Measurements from ENCODE around the gene PELI2. TPM values are rescaled to one million over a fixed set of nuclear protein-coding genes. Genes with fewer than 3 reads are reported as not detected.

PELI2 gene
- total RNA-seq, 1 donor from 2014 or later, result 1.6 TPM

DNA sequence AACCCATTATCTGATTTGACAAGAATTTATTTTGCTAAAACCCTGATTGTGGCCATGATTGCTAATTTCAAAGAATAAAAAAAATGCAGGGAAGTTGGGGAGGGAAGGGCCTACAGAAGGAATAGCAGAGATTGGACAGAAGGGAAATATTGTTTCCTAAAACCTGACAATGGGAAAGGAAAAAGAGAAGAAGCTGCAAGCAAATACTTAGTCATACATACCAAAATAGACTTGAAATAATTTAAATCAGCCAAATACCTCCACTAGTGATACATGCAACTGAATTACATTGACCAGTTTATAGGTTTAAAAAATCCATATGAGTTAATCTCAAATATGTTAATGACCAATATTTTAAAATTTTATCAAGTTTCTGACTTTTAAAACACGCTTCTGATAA, 75.1 kb downstream of the PELI2 start:
- no peak for DNase-seq
- intact Hi-C loops (cut with micrococcal nuclease), result no loop called here
- no peak for ATAC-seq

DNA sequence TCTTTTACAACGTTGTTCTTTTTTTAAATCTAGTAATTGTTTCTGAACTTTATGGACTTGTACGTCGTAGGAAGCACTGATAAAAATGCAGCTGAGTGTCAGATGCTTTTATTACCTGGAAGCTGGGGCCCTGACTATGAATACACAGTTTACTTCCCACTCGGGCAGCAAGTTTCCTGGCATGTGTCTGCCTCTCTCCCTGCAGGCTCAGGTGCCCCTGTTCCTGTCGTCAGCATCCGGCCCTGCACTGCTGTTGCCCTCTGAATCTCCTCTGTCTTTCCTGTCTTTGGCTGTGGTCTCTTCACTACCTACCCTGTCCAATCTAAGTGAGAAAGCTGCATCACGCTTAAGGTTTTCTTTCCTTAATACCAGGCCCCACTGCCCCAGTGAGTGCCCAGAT, 75.8 kb downstream of the PELI2 start:
- no peak for ATAC-seq

DNA sequence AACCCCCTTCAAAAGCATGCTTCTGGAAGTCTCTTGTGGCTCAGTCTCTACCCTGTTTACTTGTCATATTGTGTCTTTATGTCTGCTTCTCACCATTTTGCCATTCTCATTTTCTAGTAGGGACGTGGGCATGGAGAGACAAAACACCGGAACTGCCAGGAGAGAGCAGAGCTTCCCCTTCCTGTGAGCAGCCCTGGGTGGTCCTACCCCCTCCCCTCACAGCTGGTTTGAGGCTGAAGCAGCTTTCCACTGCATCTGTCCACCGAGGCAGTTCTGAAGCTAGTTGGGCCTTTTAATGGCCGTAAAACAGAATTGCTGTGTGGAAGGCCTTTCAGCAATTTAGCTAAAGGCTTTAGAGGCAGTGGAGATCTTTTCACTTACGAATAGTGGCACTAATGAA, 77.0 kb downstream of the PELI2 start:
- DNase-seq, result no peak
- intact Hi-C loops (cut with micrococcal nuclease), result no loop called here
- ATAC-seq, result no peak

More for the DNA sequence above, 75.8 kb downstream of the PELI2 start:
- intact Hi-C loops (cut with micrococcal nuclease), result no loop called here
- no peak for DNase-seq

DNA sequence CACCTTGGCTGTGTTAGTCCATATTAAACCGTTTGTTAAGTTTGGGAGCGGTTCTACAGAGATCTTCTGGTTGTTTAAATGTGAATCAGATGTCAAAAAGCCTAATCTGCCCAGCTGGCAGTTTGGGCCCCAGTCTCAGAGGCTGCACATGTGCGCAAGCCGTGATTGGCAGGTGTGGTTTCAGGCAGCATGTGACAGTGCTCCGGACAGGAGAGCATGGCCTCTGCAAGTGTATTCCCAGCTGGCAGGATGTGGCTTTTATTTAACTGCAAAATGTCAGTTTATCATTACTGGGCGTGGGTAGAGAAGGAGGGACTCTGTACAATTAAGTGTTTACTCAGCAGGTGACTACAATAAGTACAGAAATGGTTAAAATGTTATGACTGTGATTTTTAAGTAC, 77.5 kb downstream of the PELI2 start:
- intact Hi-C loops (cut with micrococcal nuclease), result no loop called here
- peak; percentile 36 for DNase-seq
- peak; percentile 48 for ATAC-seq

DNA sequence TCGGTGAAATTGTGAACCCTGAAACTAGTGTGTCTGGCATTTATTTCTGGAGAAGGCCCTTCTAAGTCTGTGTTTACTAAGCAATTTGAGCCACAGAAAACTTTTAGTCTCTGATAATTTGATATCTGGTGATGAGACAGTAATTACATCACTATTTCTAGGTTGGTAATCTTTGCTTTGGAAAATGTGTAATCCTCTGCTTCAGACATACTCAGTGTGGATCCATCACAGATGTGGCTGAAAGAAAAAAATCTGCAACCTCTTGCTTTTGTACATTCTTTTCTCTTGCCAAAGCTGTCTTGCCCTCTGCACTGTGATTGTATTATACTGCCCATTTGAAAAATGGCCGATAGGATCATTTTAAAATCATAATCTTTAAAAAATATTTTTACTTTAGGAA, 78.1 kb downstream of the PELI2 start:
- ATAC-seq (peak; percentile 35), DNase-seq (no peak)
- intact Hi-C loops (cut with micrococcal nuclease), result no loop called here

DNA sequence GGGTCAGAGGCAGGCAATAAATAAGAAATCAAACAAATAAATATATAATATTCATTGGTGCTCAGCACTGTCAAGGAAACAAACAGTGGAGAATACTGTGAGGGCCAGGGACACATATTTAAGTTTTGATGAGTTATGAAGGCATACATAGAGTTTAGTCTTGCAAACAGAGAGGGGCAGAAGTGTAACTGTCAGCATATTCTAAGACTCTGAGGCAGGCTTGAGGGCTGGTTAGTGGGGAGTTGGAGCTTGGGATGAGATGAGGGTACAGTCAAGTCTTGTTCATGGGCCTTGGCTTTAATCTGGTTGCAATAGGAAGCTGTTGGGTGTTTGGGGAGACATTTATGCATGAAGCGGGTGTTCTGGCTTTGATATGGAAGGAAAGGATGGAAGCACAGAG, 78.9 kb downstream of the PELI2 start:
- no peak for ATAC-seq
- no peak for DNase-seq
- intact Hi-C loops (cut with micrococcal nuclease), result no loop called here

DNA sequence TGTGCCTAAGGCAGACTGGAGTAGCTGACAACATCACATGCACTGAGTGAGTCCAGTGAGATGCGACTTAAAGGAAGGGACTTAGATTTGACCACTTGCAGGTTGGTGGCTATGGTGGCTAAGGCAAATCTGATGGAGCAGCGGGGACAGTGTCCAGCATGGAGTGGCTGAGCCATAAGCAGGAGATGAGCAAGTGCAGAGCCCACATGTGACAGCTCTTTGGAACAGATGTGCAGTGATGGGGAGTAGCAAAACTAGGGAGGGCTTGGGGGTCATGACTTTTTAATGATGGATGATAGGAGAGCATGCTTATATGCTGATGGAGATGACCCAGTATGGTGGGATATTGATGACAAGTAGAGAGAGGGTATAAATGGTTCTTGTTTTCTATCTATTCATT, 80.2 kb downstream of the PELI2 start:
- no peak for DNase-seq
- intact Hi-C loops (cut with micrococcal nuclease), result no loop called here
- no peak for ATAC-seq

DNA sequence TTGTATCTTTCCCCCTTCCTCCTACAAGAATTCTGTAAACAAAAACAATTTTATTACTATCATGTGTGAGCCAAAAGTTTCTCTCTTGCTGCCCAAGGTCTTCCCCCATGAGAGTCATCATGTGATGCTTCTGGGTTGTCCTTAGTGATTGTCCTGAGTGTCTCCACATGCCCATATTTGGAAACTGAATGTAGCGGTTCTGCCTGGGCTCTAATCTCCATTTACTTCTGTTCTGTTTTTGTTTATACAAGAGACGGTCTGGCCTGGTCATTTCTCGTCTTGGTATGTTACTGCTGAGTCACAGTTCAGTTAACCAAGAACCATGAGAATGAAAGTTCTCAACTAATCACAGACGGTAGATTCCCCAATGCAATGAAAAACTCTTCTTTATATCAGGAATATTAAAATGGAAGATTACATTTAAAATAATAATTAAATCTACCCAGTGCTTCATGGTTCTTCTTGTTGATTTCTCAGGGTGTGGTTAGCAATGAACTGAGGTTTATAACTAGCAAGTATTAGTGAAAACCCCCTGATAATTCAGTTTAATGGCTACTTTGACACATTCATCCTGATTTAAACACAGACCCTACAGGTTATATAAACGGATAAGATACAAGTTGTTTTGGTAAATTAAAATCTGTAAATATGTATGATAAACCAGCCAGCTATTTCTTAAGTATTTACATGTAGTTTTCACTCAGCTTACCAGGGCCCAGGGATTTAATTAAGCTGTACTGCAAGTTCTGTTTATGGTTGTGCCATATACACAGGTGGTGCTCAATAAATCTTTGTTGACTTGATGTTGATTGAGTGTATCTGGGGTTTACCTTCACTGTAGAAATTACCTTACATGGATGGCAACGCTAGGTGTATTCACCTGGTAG, 81.1 kb downstream of the PELI2 start:
- no peak for DNase-seq
- intact Hi-C loops (cut with micrococcal nuclease), result no loop called here
- peak; percentile 94 for ATAC-seq

DNA sequence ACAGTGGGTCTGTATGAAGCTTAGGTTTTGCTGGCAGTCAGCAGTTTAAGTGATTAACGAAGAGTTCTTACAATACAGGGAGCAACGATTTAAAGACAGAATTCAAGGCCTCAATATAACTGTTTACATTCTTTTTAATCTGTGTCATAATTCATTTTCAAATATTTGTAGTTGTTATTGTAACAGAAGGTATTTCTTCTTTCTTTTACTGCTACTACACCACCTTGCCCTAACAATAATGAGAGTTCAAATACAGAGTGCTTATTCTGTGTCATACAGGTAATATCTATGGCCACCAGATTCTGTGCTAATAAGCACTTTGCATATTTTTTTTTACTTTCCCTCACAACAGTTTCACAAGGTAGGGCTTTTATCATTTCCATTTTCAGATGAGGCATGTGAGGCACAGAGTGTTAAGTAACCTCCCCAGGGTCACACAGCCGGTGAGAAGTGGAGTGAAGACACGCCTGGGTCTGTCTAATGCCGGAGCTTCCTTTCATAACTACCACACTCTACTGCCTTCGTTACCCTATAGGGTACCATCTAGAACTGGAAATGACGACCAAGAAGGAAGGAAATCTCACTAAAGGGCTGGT, 81.9 kb downstream of the PELI2 start:
- intact Hi-C loops (cut with micrococcal nuclease), result no loop called here

DNA sequence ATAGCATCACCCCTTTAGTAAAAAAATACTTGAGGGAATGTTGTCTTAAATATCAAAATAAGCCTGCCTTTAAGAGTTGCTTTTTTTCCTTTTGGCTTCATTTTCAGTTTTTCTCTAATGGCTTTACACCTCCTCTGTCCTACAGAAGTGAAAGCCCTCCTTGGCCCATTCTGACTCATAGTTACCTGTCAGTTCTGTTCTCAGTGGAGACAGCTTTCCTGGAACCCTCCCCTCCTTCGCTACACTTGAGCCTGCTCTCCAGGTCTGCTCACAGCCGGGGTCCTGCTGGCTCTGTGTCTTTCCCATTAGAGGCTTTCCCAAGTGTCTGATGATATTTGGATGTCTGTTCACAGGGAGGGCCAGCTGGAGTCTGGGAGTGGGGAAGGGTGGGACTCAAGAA, 84.0 kb downstream of the PELI2 start:
- ATAC-seq, result no peak
- DNase-seq, result no peak
- intact Hi-C loops (cut with micrococcal nuclease), result no loop called here

More for the DNA sequence above, 81.9 kb downstream of the PELI2 start:
- DNase-seq, result no peak
- ATAC-seq, result no peak

DNA sequence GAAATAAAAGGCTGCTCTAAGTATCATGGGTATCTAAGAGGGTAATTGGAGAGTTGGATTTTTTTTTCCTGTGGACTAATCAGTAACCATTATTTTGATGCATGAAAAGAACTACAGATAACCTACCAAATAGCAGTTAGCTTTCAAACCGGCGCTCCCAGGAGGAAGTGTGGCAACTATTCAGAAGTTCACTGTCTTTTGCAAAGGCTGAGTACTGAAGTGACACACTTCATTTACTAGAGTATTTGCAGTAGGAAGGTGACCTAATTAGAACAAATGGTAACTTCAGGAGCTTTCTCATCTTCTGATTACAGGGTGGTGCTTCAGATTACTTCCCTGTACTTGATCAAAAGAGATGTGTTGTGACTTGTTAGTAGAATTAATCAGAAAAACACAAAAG, 87.7 kb downstream of the PELI2 start:
- DNase-seq (no peak), ATAC-seq (no peak)
- intact Hi-C loops (cut with micrococcal nuclease), result no loop called here

DNA sequence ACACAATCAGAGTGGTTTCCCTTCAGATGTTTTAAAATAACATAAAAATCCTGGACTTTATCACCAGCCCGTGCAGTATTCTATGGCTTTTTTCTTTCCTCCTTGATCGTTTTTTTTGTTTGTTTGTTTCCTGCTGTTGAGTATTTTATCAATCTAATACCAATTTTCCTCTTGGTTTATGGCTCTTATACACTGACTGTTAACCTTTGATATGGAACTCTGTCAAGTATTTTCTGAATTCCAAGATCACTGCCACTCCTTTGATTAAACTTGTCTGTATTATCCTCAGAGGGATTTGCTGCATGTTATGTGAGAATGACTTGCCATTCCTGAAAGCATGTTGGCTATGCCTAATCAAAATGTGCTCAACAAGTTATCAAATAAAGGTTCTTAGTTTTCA, 88.4 kb downstream of the PELI2 start:
- ATAC-seq (no peak), DNase-seq (no peak)
- intact Hi-C loops (cut with micrococcal nuclease), result no loop called here

DNA sequence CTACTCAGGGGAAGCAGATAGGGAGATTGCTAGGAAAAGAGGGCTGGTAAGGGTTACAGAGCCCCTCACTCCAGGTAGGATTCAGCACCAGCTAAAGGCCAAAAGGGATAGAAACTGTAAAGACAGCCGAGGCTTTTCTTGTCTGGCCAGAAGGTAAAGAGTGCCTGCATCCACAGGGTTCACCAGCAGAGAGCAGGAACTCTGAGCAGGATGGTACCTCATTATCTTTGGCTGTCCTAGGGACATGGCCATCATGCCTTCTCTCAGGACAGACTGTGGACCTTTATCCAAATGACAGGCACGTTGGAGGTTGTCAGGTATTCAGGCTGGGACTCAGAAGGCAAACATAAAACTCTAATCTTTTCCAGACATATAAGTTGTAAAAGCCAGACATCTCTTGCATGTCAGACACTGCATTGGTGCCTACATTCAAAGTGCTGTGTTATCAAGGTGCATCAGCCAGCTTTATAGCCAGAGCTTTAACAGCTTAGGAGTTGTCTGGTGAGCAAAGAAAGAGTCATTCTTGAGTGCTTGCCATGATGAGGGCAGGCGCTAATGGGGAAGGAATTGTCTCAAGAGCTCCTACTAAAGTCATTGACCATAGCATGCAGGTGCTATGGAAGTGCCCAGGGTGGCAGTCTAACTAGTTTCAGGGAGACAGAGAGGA, 89.5 kb downstream of the PELI2 start:
- DNase-seq (no peak), ATAC-seq (no peak)
- intact Hi-C loops (cut with micrococcal nuclease), result no loop called here

DNA sequence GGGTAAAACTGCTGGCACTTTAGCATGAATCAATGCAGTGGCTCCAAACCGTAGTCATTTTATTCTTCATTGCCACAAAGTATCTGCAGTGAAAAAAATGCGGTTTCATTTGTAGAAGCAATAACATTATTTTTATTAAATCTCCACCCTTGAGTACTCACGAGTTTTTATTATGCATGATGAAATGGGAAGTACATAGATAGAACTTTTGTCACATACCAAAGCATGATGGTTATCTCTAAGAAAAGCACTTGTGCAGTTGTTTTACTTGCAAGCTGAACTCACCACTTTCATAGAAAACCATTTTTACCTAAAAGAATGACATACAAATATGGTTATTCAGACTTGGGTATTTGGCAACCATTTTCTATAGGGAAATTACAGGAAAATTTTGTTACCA, 90.3 kb downstream of the PELI2 start:
- intact Hi-C loops (cut with micrococcal nuclease), result no loop called here
- DNase-seq (no peak), ATAC-seq (no peak)

DNA sequence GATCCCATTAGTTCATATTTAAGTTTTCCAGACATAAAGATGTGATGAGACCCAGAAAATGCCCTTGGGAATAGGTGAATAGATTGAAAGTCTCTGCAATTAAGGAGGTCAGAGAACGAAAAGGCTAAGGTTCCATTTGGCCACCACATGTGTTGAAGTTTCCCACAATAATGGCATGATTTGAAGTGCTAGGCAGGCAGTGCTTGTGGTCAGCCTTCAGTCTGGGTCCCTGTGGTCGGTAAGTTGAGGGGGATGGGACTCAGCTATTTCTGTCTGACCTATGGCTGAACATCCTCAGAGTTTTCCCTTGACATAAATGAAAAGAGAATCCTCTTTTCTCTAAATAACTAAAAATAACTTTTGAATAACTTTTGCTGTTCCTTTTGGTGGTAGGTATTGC, 92.4 kb downstream of the PELI2 start:
- intact Hi-C loops (cut with micrococcal nuclease), result no loop called here
- DNase-seq (no peak), ATAC-seq (no peak)

DNA sequence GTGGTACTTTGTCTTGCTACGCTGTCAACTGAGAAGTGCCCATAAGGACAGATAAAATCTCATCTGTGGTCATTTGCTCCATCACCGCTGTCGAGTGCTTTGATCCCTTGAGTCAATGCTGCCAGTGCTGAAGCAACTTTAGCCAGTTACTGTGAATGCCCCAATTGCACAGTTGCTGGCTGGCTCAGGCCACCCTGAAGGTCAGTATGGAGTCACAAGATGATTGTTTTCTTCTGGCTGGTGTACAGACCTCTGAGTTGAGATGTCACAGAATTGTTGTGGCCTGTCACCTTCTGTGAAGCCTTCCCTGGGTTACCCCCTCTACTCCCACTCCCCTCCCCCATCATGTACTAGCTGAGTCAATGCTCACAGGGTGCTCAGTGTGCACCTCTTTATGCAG, 92.9 kb downstream of the PELI2 start:
- intact Hi-C loops (cut with micrococcal nuclease), result no loop called here
- no peak for DNase-seq
- ATAC-seq, result no peak

DNA sequence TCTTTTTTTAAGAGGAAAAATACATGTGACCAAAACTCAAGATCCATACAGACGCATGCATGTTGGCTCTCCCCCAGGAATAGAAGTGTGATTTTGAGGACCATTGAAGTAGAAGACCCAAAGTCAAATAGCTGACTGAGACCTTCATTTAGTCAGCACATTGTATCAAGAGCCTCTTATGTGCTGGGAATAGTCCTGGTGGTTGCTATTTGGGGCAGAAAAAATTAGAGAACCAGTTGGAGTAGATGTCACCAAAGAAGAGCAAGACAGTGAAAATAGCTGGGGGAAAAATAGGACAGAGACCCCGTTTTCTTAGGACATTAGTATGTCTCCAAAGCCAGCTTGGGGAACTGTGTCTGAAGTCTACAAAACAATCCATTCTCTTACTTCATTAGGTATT, 93.6 kb downstream of the PELI2 start:
- intact Hi-C loops (cut with micrococcal nuclease), result no loop called here
- DNase-seq (no peak), ATAC-seq (no peak)

DNA sequence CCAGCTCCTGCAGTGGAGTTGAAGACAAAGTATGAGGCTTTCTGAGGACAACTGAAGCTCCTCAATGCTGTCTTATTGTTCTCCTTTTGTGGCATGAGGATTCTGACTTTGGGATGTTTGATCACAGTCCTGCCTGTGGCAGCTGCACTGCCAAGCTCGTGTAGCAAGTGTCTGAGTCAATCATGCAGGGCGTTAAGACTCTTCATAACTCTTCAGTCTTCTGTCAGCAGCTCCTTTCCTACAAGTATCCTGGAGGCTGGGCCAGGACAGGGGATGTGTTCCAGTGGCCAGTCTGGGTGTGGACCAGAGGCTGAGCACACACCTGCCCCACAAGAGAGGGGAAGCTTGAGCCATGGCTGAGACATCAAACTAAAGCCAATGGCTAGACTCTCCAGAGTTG, 94.3 kb downstream of the PELI2 start:
- intact Hi-C loops (cut with micrococcal nuclease), result no loop called here
- ATAC-seq (no peak), DNase-seq (no peak)

DNA sequence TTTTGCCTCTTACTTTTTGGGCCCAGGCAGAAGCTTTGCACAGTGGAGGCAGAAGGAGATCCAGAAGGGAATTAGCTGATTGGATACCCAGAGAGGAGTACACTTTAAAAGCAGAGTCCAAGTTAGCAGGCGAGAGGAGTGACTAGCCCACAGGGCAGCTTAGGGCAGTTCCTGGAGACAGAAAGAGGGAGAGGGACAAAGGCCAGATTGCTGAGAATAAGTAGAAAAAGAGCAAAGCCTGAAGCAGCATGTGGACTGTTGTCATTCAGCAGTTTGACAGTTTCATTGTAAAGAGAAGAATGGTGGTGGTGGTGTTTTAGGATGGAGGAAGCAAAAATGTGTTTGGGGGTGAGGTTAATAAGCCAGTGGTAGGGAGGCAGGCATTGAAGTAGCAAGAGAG, 95.1 kb downstream of the PELI2 start:
- DNase-seq, result no peak
- intact Hi-C loops (cut with micrococcal nuclease), result no loop called here
- no peak for ATAC-seq

DNA sequence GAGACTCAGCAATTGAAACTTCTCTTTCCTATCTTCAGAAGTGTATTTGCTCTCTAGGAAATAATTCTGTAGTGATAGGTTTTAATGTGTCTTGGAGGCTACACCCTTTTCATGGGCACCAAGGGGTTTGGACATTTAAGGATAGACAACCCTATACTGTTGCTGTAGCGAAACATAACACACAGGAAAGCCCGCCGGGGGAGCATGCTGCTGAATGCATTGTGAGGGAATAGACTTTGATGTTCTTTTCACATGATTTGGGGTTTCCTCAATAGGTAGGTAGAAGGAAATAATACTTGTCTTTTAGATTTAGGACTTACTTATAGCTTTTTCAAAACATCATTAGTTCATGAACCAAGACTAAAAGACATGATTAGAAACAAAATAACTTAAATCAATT, 97.0 kb downstream of the PELI2 start:
- DNase-seq (no peak), ATAC-seq (no peak)
- intact Hi-C loops (cut with micrococcal nuclease), result no loop called here
